ELR (cell line): ENCODE measurements around the gene SLC2A13.
A peak's percentile ranks its signal among the peaks of the same experiment; 100 is the strongest.
"Not testable (repeated sequence)": the region's sequence is repeated elsewhere in the genome, so short reads cannot be mapped to it uniquely, and the experiment has no call there.

Source experiments
- DNase-seq: peaks from one replicate; pipeline ENCODE4 v3.0.0-alpha.2; 2015; ENCODE audit warnings: low read depth

Gene SLC2A13

GRCh38 chr12:40034712-40035111 lies 71.2 kb downstream of the SLC2A13 start:
- DNase-seq, result no peak

GRCh38 chr12:40034156-40034555 lies 71.7 kb downstream of the SLC2A13 start:
- DNase-seq, result no peak

- no peak for DNase-seq
Measured at GRCh38 chr12:40033242-40033630, 72.6 kb downstream of the SLC2A13 start.

- DNase-seq, result no peak
Measured at GRCh38 chr12:40032433-40033241, 73.2 kb downstream of the SLC2A13 start.

GRCh38 chr12:40031965-40032364 lies 73.9 kb downstream of the SLC2A13 start:
- no peak for DNase-seq

GRCh38 chr12:40030970-40031369 lies 74.9 kb downstream of the SLC2A13 start:
- DNase-seq, result not testable (repeated sequence)

- no peak for DNase-seq
Measured at GRCh38 chr12:40028296-40028695, 77.6 kb downstream of the SLC2A13 start.

GRCh38 chr12:40022850-40023249 lies 83.0 kb downstream of the SLC2A13 start:
- DNase-seq, result no peak

- no peak for DNase-seq
Measured at GRCh38 chr12:40020261-40020691, 85.6 kb downstream of the SLC2A13 start.

- DNase-seq, result no peak
Measured at GRCh38 chr12:40017488-40017887, 88.4 kb downstream of the SLC2A13 start.

- DNase-seq, result peak; percentile 6
Measured at GRCh38 chr12:40016980-40017379, 88.9 kb downstream of the SLC2A13 start.

- DNase-seq, result no peak
Measured at GRCh38 chr12:40015881-40016280, 90.0 kb downstream of the SLC2A13 start.

GRCh38 chr12:40015345-40015744 lies 90.5 kb downstream of the SLC2A13 start:
- DNase-seq, result peak; percentile 39

GRCh38 chr12:40013847-40014246 lies 92.0 kb downstream of the SLC2A13 start:
- DNase-seq, result no peak

- DNase-seq, result no peak
Measured at GRCh38 chr12:40013292-40013691, 92.6 kb downstream of the SLC2A13 start.

GRCh38 chr12:40012711-40013110 lies 93.2 kb downstream of the SLC2A13 start:
- DNase-seq, result no peak

GRCh38 chr12:40011775-40012129 lies 94.1 kb downstream of the SLC2A13 start:
- DNase-seq, result no peak

- peak; percentile 68 for DNase-seq
Measured at GRCh38 chr12:40010899-40011774, 94.7 kb downstream of the SLC2A13 start.

- no peak for DNase-seq
Measured at GRCh38 chr12:40002178-40003169, 103.4 kb downstream of the SLC2A13 start.

GRCh38 chr12:40001406-40001805 lies 104.5 kb downstream of the SLC2A13 start:
- DNase-seq, result no peak

- DNase-seq, result no peak
Measured at GRCh38 chr12:40000884-40001283, 105.0 kb downstream of the SLC2A13 start.

- DNase-seq, result no peak
Measured at GRCh38 chr12:39993268-39993667, 112.6 kb downstream of the SLC2A13 start.
